HG03442 (cell line): Measurements from ENCODE around the gene AARS2.

Experiments
- ATAC-seq: cut with Tn5 transposase; IDR thresholded peaks from one replicate; pipeline ENCODE4 v1.9.1; 2021; ENCODE audit warnings: mild to moderate bottlenecking, moderate library complexity; ENCODE audit not compliant: unreplicated experiment

AARS2 gene

GRCh38 chr6:44264154-44265006 is 48.8 kb downstream of the AARS2 start:
- ATAC-seq: no peak

DNA sequence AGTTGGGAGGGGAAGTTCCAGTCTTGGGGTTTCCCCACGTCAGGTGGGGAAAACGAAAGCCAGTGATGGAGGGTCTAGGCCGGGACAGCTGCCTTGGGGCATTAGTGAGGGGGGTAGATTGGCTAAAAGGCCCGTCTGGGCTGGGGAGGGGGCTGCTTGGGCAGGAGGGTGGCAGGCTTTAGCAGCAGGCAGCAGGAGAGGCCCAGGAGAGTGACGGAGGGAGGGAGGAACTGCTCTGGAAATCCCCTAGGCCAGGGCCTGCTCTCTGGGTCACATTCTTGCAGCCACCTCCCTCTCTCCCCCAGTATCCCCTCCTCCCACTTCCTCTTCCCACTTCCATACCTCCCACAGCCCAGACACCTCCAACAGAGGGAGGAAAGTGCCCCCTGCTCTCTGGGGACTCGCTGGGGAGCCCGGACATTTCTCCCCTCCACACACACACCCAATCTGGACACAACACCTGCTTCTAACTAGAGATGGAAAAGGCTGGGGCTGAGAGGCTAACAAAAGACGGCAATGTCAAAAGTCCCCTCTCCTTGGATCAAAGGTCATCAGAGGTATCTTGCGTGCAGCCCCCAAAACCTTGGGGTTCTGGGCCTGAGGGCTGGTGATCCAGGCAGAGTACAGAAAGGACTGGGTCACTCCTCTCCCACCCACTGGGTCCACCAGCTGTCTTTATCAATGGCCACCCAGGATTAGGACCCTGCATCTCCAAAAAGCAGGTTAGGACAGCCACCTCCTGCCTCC is 49.6 kb downstream of the AARS2 start:
- no peak for ATAC-seq

DNA sequence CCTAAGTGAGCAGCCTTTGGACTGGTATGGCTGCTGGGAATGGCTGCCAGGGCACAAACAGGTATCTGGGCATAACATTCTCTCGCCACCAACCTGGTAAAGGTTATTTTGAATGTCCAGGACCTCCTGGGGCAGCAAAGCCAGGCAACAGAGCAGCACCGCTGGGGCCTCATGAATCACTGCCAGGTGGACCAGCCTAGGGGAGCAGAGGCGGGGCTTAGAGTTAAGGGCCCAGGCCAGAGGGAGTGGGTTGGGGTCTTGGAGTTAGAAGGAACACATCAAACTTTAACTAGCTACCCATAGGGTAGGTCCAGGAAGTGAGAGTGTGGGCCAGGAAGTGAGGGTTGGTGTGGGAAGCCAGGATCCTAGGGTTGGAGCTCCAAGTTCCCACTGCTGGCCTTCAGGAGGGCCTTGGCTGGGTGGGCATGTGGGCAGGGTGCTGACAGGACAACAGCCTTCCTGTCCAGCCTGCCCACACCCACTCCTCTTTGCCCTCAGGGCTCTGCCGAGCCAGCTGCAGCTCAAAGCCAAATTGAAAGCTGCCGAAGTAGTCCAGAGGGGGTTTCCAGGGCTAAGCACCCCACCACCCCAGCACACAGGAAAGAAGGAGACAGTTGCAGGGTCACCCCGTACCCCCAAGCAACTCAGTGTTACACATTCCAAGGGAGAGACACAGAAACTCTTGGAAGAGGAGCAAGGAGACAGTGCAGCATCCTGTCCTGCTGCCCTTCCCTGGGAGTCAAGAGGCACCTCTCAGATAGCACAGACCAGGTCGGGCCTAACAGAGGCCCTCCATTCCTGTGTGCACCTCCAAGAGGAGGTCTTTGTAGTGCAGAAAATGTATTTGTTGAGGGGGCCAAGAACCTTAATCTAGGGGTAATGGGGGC is 50.4 kb downstream of the AARS2 start:
- no peak for ATAC-seq

DNA sequence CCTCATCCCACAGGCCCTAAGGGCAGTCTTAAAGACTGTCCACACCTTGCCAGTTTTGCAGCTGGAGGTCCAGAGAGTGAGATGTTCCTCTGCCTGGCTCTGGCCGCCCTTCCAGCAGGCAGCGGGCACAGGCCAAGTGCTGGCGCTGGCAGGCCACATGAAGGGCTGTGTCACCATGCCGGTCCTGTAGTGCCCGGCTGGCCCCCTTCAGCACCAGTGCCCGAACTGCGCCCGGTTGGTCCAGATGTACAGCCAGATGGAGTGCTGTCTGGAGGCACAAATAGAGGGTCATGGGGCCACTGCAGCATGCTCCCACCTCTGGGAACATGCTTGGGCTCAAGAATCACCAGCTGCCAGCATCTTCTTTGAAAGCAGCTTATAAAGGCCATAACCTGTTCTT is 51.6 kb downstream of the AARS2 start:
- no peak for ATAC-seq

DNA sequence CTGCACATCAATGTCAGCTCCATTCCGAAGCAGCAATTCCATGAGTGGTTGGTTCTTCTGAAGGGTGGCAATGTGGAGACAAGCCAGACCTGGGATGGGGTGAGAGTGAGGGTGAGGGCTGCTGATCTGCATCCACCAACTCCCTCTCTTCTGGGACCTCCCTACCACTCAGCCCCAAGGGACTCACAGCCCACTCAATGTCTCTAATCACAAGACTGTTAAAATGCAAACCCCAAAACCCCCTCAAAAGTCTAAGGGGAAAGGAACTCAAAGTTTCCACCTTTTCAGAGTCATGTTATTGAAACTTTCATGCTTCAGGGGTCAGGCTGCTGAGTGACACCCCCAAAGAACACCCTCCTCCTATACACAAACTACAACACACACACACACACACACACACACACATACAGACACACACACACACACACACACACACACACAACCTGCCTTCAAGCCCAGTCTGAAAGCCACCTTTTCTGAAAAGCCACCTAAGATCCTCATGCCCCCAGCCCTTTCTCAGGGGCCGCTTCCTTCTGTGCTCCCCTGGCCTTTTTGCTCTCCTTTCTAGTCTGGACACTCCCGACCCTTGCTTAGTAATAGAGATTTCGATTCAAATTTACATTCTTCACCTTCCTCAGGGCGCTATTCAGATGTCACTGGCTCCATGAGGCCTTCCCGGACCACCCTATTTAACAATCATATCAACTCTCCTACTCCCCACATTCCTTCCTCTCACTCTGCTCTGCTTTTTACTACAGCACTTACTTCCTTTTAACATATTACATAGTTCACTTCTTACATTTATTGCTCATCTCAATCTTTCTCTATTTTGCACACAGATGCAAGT is 52.5 kb downstream of the AARS2 start:
- no peak for ATAC-seq

DNA sequence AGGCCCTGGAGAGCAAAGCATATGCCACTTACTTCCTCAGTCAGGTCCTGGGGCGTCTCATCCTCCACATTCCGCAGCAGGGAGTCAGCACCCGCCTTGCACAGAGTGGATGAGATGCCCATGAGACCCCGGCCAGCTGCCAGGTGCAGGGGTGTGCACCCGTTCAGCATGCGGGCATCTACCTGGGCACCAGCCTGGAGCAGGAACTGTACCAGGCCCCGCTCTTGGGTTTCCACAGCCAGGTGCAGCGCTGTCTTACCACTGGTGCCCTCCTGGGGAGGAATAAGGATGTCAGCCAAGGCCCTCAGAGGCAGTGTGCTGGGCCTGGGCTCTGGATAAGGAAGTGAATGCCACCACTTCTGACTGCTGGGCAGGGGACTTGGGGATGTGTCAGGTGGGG is 53.1 kb downstream of the AARS2 start:
- no peak for ATAC-seq

DNA sequence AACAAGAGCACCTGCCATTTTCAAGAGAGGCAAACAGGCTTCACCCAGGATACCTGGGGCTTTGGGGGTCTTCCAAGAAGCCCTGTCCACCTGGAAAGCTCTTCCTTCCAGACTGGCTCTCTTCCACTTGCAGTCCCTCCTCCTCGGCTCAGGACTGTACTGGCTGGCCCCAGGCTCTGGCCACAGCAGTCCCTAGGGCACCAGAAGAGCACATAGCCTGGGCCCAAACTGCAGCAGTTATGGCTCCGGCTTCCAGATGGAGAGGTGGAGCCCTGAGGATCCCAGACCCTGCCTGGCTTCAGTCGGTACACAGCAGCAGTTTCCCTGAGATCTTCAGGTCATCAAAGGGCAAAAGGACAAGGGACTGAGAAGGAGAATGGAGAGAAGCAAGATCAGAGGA is 54.2 kb downstream of the AARS2 start:
- ATAC-seq: no peak

- ATAC-seq: no peak
Observed at GRCh38 chr6:44258325-44258863, 54.8 kb downstream of the AARS2 start.

GRCh38 chr6:44257753-44258324 is 55.3 kb downstream of the AARS2 start:
- ATAC-seq: peak; percentile 21

- ATAC-seq: peak; percentile 42
Observed at GRCh38 chr6:44257025-44257752, 56.0 kb downstream of the AARS2 start, which contains the start of gene SLC35B2. Gene SLC35B2 (minus strand): TSS chr6:44257528. CDS start chr6:44257410, 118 bp downstream.

DNA sequence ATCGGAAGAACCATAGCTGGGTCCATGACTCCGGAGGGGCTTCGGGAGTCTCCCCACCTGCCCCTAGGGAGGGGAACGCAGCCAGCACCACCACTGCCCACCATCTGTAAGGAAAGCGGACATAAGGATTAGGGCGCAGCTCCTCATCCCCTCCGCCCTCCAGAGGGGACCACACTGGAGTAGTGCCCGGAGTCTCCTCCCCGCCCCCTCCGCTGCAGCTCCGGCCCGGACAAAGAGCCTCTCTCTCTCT is 56.4 kb downstream of the AARS2 start:
- ATAC-seq: no peak

DNA sequence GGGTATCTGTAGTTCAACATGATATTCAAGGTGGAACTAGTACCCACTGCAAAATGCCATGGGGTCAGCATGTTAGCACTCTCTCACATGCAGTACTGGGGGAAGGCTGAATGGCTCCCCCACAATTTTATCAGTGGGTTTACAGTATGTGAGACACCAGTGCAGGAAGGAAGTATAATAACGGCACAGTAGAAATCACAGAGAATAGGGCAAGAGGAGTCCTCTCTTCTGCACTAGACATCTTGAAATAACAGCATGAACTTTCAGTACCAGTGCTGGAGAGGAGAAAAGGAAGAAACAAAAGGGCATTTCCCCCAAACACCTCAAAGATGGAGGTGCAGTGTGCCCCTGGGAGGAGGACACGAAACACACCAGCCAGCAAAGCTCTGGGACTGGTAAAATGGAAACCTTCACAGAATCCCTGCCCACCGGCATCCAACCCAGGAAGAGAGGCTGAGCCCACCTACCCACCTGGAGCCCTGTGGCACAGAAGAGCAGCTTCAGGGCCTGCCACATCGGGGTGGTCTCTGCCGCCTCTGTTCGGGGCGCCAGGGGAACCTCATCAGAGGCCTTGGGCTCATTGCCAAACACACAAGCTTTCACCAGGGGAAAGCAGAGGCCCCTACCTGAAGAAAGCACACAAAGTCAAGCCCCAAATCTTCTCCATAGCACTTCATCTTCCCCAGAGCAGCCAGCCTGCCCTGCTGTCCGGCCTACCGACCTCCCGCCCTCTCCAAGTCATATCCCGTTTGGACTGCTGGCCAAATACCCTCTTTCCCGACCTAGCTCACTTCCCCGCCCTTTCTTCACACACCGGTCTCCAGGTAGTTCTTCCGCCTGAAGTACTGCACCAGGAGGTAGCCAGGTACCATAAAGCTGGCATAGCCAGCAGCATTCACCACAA is 57.0 kb downstream of the AARS2 start:
- ATAC-seq: no peak

- no peak for ATAC-seq
Observed at GRCh38 chr6:44255105-44255808, 57.9 kb downstream of the AARS2 start.

GRCh38 chr6:44254191-44255104 is 58.7 kb downstream of the AARS2 start:
- ATAC-seq: no peak

- no peak for ATAC-seq
Observed at GRCh38 chr6:44253307-44254101, 59.6 kb downstream of the AARS2 start.
